ENCODE data around the gene VAMP8. TPM values are rescaled to one million over a fixed set of nuclear protein-coding genes. Genes with fewer than 3 reads are reported as not detected.

The VAMP8 gene
- total and polyA plus RNA-seq, 2 donors (not counting 3 experiments of a cell fraction or from before 2014, with no cell fraction given) = 39.0 to 68.7 TPM

DNA sequence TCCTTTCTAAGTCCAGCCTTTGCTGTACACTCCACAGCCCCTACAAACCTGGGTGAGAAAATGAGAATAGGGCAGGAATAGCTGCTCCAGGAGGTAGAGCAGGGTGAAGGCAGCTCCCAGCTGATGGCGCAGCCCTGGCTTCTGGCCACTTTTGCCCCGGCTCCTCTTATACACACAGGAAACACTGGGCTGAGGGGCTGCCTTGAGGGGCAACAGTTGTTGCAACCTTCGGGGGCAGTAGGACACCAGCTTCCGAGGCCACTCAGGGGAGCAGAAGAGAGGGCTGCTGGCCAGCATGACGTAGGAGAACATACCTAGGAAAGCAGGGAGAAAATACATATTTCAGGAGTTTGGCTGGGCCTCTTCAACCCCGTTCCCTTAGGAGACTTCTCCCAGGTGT, 24.2 kb upstream of the VAMP8 start:
- Histone ChIP-seq H3K27ac (ENCODE audit: insufficient read depth, low read depth, low read length) (no peak overlapping the region), H3K4me3 (replicated peaks in 1 of 3; ENCODE audit: insufficient read depth in 1 of 3, low read depth in 1 of 3, low read length in 3 of 3) (no peak overlapping the region), H3K79me2 (ENCODE audit: control insufficient read depth, insufficient read depth, low read length) (peaks cover 2% of the 10 kb centered on the region), H4K20me1 (replicated peaks; ENCODE audit: control insufficient read depth, extremely low read depth, insufficient read depth, low read length) (no peaks in the 10 kb centered on the region), H3K9me3 (replicated peaks; ENCODE audit: control insufficient read depth, insufficient read depth, low read length) (no peaks in the 10 kb centered on the region), H3K4me1 (ENCODE audit: control insufficient read depth, extremely low read depth, insufficient read depth, low read length) (peaks cover 17% of the 10 kb centered on the region), H2AFZ (ENCODE audit: low read depth, low read length) (no peak overlapping the region), H3K9me1 (replicated peaks; ENCODE audit: control insufficient read depth, extremely low read depth, insufficient read depth, low read length) (no peaks in the 10 kb centered on the region), H3K27me3 (ENCODE audit: control insufficient read depth in 2 of 2, insufficient read depth in 2 of 2, low read length in 2 of 2) (no peaks in the 10 kb centered on the region), H3K36me3 (ENCODE audit: control insufficient read depth in 2 of 2, extremely low read depth in 1 of 2, insufficient read depth in 2 of 2, low read length in 2 of 2) (peaks cover 13 to 36% of the 10 kb centered on the region in 2 experiments), H3K9ac (replicated peaks; ENCODE audit: extremely low read depth, insufficient read depth, low read length) (no peak overlapping the region), H3K4me2 (ENCODE audit: insufficient read depth, low read length) (no peak overlapping the region)
- dilution Hi-C loops (cut with MboI; ENCODE audit: extremely low pct_ligation_motif_present, low sequenced_read_pairs) (no loop called here), intact Hi-C loops (cut with micrococcal nuclease) (loop anchor here (2.0 to 5.0 kb wide), 3 partner anchors 50 to 201 kb away; partner anchors contain the start of genes ELMOD3, RETSAT, TMEM150A and USP39)
- DNase-seq (ENCODE audit: low read depth, low spot score) (no peak), FAIRE-seq (no peak)
- TF ChIP-seq POLR2AphosphoS5 (IDR thresholded peaks at IDR 0.05; ENCODE audit: insufficient read depth, low read depth, low read length) (no peak), GATA2 (IDR thresholded peaks at IDR 0.05; ENCODE audit: insufficient read depth, insufficient read length, low read depth, low read length) (no peak), FOS (IDR thresholded peaks at IDR 0.05; ENCODE audit: borderline replicate concordance, insufficient read depth, low read length) (no peak), POLR2A (IDR thresholded peaks at IDR 0.05; ENCODE audit: low read depth, low read length) (no peak), EZH2 (IDR thresholded peaks at IDR 0.05; ENCODE audit: borderline replicate concordance, low read depth, low read length, severe bottlenecking) (no peak), MYC (IDR thresholded peaks at IDR 0.05; ENCODE audit: low read depth, low read length) (no peak), JUN (IDR thresholded peaks at IDR 0.05; ENCODE audit: borderline replicate concordance, insufficient read depth, insufficient read length, low read depth) (no peak)
- TF ChIP-seq, protein P1, sequence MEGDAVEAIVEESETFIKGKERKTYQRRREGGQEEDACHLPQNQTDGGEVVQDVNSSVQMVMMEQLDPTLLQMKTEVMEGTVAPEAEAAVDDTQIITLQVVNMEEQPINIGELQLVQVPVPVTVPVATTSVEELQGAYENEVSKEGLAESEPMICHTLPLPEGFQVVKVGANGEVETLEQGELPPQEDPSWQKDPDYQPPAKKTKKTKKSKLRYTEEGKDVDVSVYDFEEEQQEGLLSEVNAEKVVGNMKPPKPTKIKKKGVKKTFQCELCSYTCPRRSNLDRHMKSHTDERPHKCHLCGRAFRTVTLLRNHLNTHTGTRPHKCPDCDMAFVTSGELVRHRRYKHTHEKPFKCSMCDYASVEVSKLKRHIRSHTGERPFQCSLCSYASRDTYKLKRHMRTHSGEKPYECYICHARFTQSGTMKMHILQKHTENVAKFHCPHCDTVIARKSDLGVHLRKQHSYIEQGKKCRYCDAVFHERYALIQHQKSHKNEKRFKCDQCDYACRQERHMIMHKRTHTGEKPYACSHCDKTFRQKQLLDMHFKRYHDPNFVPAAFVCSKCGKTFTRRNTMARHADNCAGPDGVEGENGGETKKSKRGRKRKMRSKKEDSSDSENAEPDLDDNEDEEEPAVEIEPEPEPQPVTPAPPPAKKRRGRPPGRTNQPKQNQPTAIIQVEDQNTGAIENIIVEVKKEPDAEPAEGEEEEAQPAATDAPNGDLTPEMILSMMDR (IDR thresholded peaks at IDR 0.05; ENCODE audit: extremely low read depth in 1 of 2, insufficient read depth in 1 of 2, low read depth in 1 of 2, low read length in 2 of 2) = no peak
- TF ChIP-seq, protein P2, sequence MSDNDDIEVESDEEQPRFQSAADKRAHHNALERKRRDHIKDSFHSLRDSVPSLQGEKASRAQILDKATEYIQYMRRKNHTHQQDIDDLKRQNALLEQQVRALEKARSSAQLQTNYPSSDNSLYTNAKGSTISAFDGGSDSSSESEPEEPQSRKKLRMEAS (IDR thresholded peaks at IDR 0.05; ENCODE audit: insufficient read depth, insufficient read length) = no peak
- POLR2A ChIA-PET = interaction anchor here (0.6 to 6.3 kb wide), 2 partner anchors 9 to 13 kb away, joined by 3 to 73 read pairs; partner anchors contain the start of gene MAT2A
- CTCF ChIA-PET = interaction anchor here (0.9 to 6.8 kb wide), 7 partner anchors 12 to 254 kb away, joined by 3 to 236 read pairs (median 19); partner anchors contain the start of gene SH2D6
- BruUV-seq (replicated peaks) = no TSS peak

Measured in endothelial cell of umbilical vein (primary cell).